ENCODE results near the gene LGALS16.

GRCh38 chr19:39637891-39638290, 17.8 kb upstream of the LGALS16 start:
- TF ChIP-seq POLR2A (IDR thresholded peaks at IDR 0.05) (no peak), CTCF (IDR thresholded peaks at IDR 0.05) (no peak)
